Sigmoid colon (tissue), 7 donors: Measurements from ENCODE around the gene FBXL19. TPM values are rescaled to one million over a fixed set of nuclear protein-coding genes. Genes with fewer than 3 reads are reported as not detected.

ENCODE experiments used
- DNase-seq: peaks from one replicate; pipeline ENCODE4 v3.0.0-alpha.2; 2019
- H3K27ac ChIP-seq, 4 donors: fragments of 200-600 bp; sonication (generic); one replicate each; pipeline ENCODE4 v1.5.1; 2016 to 2019; ENCODE audit warnings: mild to moderate bottlenecking in 1 of 4
- H3K27me3 ChIP-seq, 3 donors: fragments of 200-600 bp; sonication (generic); one replicate each; pipeline ENCODE4 v1.5.1; 2019; ENCODE audit warnings: mild to moderate bottlenecking in 1 of 3
- H3K36me3 ChIP-seq, 4 donors: fragments of 200-600 bp; sonication (generic); one replicate each; pipeline ENCODE4 v1.5.1; 2016 to 2019
- H3K4me1 ChIP-seq, 4 donors: fragments of 200-600 bp; sonication (generic); one replicate each; pipeline ENCODE4 v1.5.1; 2017 to 2019
- H3K4me3 ChIP-seq, 4 donors: fragments of 200-600 bp; sonication (generic); one replicate each; pipeline ENCODE4 v1.5.1; 2017 to 2019; ENCODE audit warnings: mild to moderate bottlenecking in 2 of 4, moderate library complexity in 1 of 4
- H3K9me3 ChIP-seq, 4 donors: fragments of 200-600 bp in 3 of 4; sonication (generic) in 3 of 4; one replicate each; pipeline versions ENCODE4 v1.5.1 to v1.6.1; 2013 to 2019
- CTCF ChIP-seq, 4 experiments: fragments of 450-650 bp in 3 of 4; fragments of 200-600 bp in 1 of 4; IDR thresholded peaks; one replicate each; pipeline ENCODE4 v1.5.1; 2016 to 2019; ENCODE audit warnings: antibody characterized with exemption in 4 of 4, mild to moderate bottlenecking in 3 of 4, moderate library complexity in 2 of 4
- EP300 ChIP-seq, 4 donors: sonication (generic); formaldehyde crosslinking; IDR thresholded peaks; one replicate each; pipeline ENCODE4 v1.6.1; 2017; ENCODE audit warnings: antibody characterized with exemption in 4 of 4
- POLR2A ChIP-seq, 2 donors: fragments of 450-650 bp; IDR thresholded peaks; one replicate each; pipeline ENCODE4 v1.6.1; 2016; ENCODE audit warnings: antibody characterized with exemption in 2 of 2, mild to moderate bottlenecking in 2 of 2, moderate library complexity in 2 of 2
- POLR2AphosphoS5 ChIP-seq, 4 donors: sonication (generic); formaldehyde crosslinking; IDR thresholded peaks; one replicate each; pipeline ENCODE4 v1.6.1; 2017; ENCODE audit warnings: antibody characterized with exemption in 4 of 4
- WGBS, 2 donors: extraction: QIAGEN DNeasy Blood & Tissue Kit; methylation state at CpG; one replicate each; pipeline ENCODE4 v1.1.7; 2013; 5-methylcytosine and 5-hydroxymethylcytosine counted together
- intact Hi-C: fragments of 100-400 bp; cut with DNase I; formaldehyde crosslinking; loops from one replicate; pipeline ENCODE4 v1.15.1; 2023
- polyA plus RNA-seq, 3 donors: library from polyadenylated mRNA; stranded (reverse); fragments of 200-250 nt; gene quantifications; one replicate each; pipeline ENCODE4 v1.2.3, GENCODE V29; 2013
- small RNA-seq, 3 donors: library from RNA; depleted of rRNA; stranded (forward); fragments of <200 nt; gene quantifications; one replicate each; pipeline ENCODE3, GENCODE V24; 2016
- total RNA-seq, 4 donors: library from RNA; depleted of rRNA; stranded (reverse); fragments of >200 nt; gene quantifications; one replicate each; pipeline ENCODE4 v1.1.0, GENCODE V29; 2016
- donor health status: healthy with polysubstance abuse.
- donor health status: Bipolar disorder and iron deficiency.
- donor health status: healthy.

The FBXL19 gene
- total and polyA plus RNA-seq, 7 donors: 3.0 to 32.7 (median 10.3) TPM

GRCh38 chr16:30996985-30997724 is 73.8 kb downstream of the FBXL19 start:
- peak overlapping the region; percentile 49 to 66 (median 59) for H3K4me3 ChIP-seq
- no peaks in the 10 kb centered on the region for H3K9me3 ChIP-seq
- TF ChIP-seq POLR2AphosphoS5 (IDR thresholded peaks at IDR 0.05) (peak; percentile 80 to 87 (median 82)), POLR2A (IDR thresholded peaks at IDR 0.05) (peak in 1 of 2 donors; percentile 33), EP300 (IDR thresholded peaks at IDR 0.05) (no peak), CTCF (IDR thresholded peaks at IDR 0.05) (no peak)
- no peaks in the 10 kb centered on the region for H3K27me3 ChIP-seq
- H3K4me1 ChIP-seq: peaks cover 0 to 19% (median 13%) of the 10 kb centered on the region in 4 donors
- 2 to 3% methylated on average over 60 of the region's 60 CpGs for WGBS, 2 donors
- H3K27ac ChIP-seq: peak overlapping the region; percentile 81 to 87 (median 87)
- peak; percentile 95 for DNase-seq
- H3K36me3 ChIP-seq: no peaks in the 10 kb centered on the region
- intact Hi-C loops: loop anchor here (1.0 to 5.0 kb wide), 3 partner anchors 35 to 145 kb away; partner anchors contain the start of genes ZNF646 and ZNF668

GRCh38 chr16:30997725-30998711 is 74.6 kb downstream of the FBXL19 start:
- TF ChIP-seq CTCF (IDR thresholded peaks at IDR 0.05): no peak
- no peak for TF ChIP-seq EP300 (IDR thresholded peaks at IDR 0.05)
- TF ChIP-seq POLR2A (IDR thresholded peaks at IDR 0.05): no peak
- H3K27ac ChIP-seq: peak overlapping the region; percentile 81 to 87 (median 87)
- no peaks in the 10 kb centered on the region for H3K36me3 ChIP-seq
- H3K27me3 ChIP-seq: no peaks in the 10 kb centered on the region
- peak overlapping the region; percentile 49 to 66 (median 59) for H3K4me3 ChIP-seq
- WGBS, 2 donors: 58 to 73% methylated on average over 21 of the region's 21 CpGs
- peaks cover 0 to 19% (median 13%) of the 10 kb centered on the region in 4 donors for H3K4me1 ChIP-seq
- intact Hi-C loops: loop anchor here (1.0 to 5.0 kb wide), 3 partner anchors 34 to 144 kb away; partner anchors contain the start of genes ZNF646 and ZNF668
- no peak for DNase-seq
- no peaks in the 10 kb centered on the region for H3K9me3 ChIP-seq

Small RNA genes within 50 kb of the gene (small RNA-seq; reads per million reads assigned to genes)
- gene AC135048.1 (0 reads per million in 3 donors), gene MIR4519 (0 reads per million in 3 donors), gene MIR762 (0 reads per million in 3 donors)

Other genes with a start within 250 kb of the FBXL19 start
- 10 to 100 TPM; 13.2 to 39.1 (median 23.4) TPM for gene SRCAP, start 224.4 kb upstream of the FBXL19 start, total RNA-seq
- gene SRCAP, start 224.4 kb upstream of the FBXL19 start, polyA plus RNA-seq: 10 to 100 TPM in 1 of 3 donors, 1 to 10 TPM in 2; 2.4 to 37.3 (median 9.0) TPM
- 10 to 100 TPM; 20.1 to 28.5 (median 23.7) TPM for gene PHKG2, start 175.1 kb upstream of the FBXL19 start, total RNA-seq
- 10 to 100 TPM; 19.2 to 45.0 (median 23.8) TPM for gene PHKG2, start 175.1 kb upstream of the FBXL19 start, polyA plus RNA-seq
- gene CFAP119, start 161.5 kb upstream of the FBXL19 start, total RNA-seq: 1 to 10 TPM in 3 of 4 donors, under 1 TPM in 1; 0.82 to 2.8 (median 1.7) TPM
- gene CFAP119, start 161.5 kb upstream of the FBXL19 start, polyA plus RNA-seq: 10 to 100 TPM in 1 of 3 donors, 1 to 10 TPM in 1, not detected in 1; 3.7 to 11.9 TPM
- 10 to 100 TPM; 48.1 to 53.9 (median 49.6) TPM for gene RNF40, start 161.2 kb upstream of the FBXL19 start, total RNA-seq
- gene RNF40, start 161.2 kb upstream of the FBXL19 start, polyA plus RNA-seq: 10 to 100 TPM; 34.8 to 79.3 (median 48.6) TPM
- gene ZNF629, start 136.4 kb upstream of the FBXL19 start, total RNA-seq: 10 to 100 TPM in 2 of 4 donors, 1 to 10 TPM in 2; 8.4 to 12.1 (median 10.3) TPM
- gene ZNF629, start 136.4 kb upstream of the FBXL19 start, polyA plus RNA-seq: 1 to 10 TPM; 3.0 to 6.9 (median 3.5) TPM
- 10 to 100 TPM; 45.7 to 63.1 (median 55.2) TPM for gene BCL7C, start 29.5 kb upstream of the FBXL19 start, total RNA-seq
- 10 to 100 TPM; 27.9 to 42.0 (median 30.7) TPM for gene BCL7C, start 29.5 kb upstream of the FBXL19 start, polyA plus RNA-seq
- gene CTF1, start 27.0 kb upstream of the FBXL19 start, total RNA-seq: 1 to 10 TPM; 2.3 to 6.9 (median 4.9) TPM
- 1 to 10 TPM in 2 of 3 donors, under 1 TPM in 1; 0.46 to 3.6 (median 1.5) TPM for gene CTF1, start 27.0 kb upstream of the FBXL19 start, polyA plus RNA-seq
- gene ORAI3, start 25.5 kb downstream of the FBXL19 start, total RNA-seq: 10 to 100 TPM; 33.3 to 43.3 (median 40.5) TPM
- 10 to 100 TPM in 2 of 3 donors, 1 to 10 TPM in 1; 8.6 to 16.1 (median 15.6) TPM for gene ORAI3, start 25.5 kb downstream of the FBXL19 start, polyA plus RNA-seq
- gene SETD1A, start 34.2 kb downstream of the FBXL19 start, total RNA-seq: 10 to 100 TPM in 1 of 4 donors, 1 to 10 TPM in 3; 5.0 to 16.0 (median 7.1) TPM
- 10 to 100 TPM in 1 of 3 donors, 1 to 10 TPM in 2; 2.4 to 13.1 (median 3.2) TPM for gene SETD1A, start 34.2 kb downstream of the FBXL19 start, polyA plus RNA-seq
- gene HSD3B7, start 61.6 kb downstream of the FBXL19 start, total RNA-seq: 10 to 100 TPM; 14.6 to 16.1 (median 15.5) TPM
- gene HSD3B7, start 61.6 kb downstream of the FBXL19 start, polyA plus RNA-seq: 10 to 100 TPM in 2 of 3 donors, 1 to 10 TPM in 1; 9.0 to 36.1 (median 13.6) TPM
- 1 to 10 TPM in 2 of 4 donors, under 1 TPM in 2; 0.71 to 4.4 (median 2.3) TPM for gene STX1B, start 87.1 kb downstream of the FBXL19 start, total RNA-seq
- 1 to 10 TPM in 1 of 3 donors, under 1 TPM in 1, not detected in 1; 0.60 to 1.2 TPM for gene STX1B, start 87.1 kb downstream of the FBXL19 start, polyA plus RNA-seq
- gene STX4, start 110.0 kb downstream of the FBXL19 start, total RNA-seq: 10 to 100 TPM; 23.9 to 56.5 (median 37.4) TPM
- 10 to 100 TPM; 47.2 to 76.3 (median 55.3) TPM for gene STX4, start 110.0 kb downstream of the FBXL19 start, polyA plus RNA-seq
- gene ZNF668, start 150.7 kb downstream of the FBXL19 start, total RNA-seq: 10 to 100 TPM in 1 of 4 donors, 1 to 10 TPM in 3; 5.2 to 12.5 (median 7.7) TPM
- gene ZNF668, start 150.7 kb downstream of the FBXL19 start, polyA plus RNA-seq: 10 to 100 TPM in 1 of 3 donors, 1 to 10 TPM in 2; 4.8 to 11.7 (median 4.9) TPM
- gene ZNF646, start 150.8 kb downstream of the FBXL19 start, total RNA-seq: 10 to 100 TPM in 1 of 4 donors, 1 to 10 TPM in 3; 8.3 to 12.2 (median 8.8) TPM
- gene ZNF646, start 150.8 kb downstream of the FBXL19 start, polyA plus RNA-seq: 10 to 100 TPM in 1 of 3 donors, 1 to 10 TPM in 2; 1.8 to 15.0 (median 4.9) TPM
- 1 to 10 TPM; 1.1 to 9.1 (median 2.6) TPM for gene PRSS53, start 165.4 kb downstream of the FBXL19 start, total RNA-seq
- 1 to 10 TPM in 1 of 3 donors, not detected in 2; 2.0 TPM for gene PRSS53, start 165.4 kb downstream of the FBXL19 start, polyA plus RNA-seq
- 100 to 1,000 TPM; 107 to 165 (median 116) TPM for gene VKORC1, start 171.2 kb downstream of the FBXL19 start, total RNA-seq
- gene VKORC1, start 171.2 kb downstream of the FBXL19 start, polyA plus RNA-seq: 10 to 100 TPM; 30.5 to 66.5 (median 45.6) TPM
- 10 to 100 TPM; 29.5 to 42.7 (median 33.7) TPM for gene BCKDK, start 184.8 kb downstream of the FBXL19 start, total RNA-seq
- gene BCKDK, start 184.8 kb downstream of the FBXL19 start, polyA plus RNA-seq: 10 to 100 TPM; 21.6 to 33.2 (median 32.1) TPM
- gene KAT8, start 194.1 kb downstream of the FBXL19 start, total RNA-seq: 10 to 100 TPM; 57.1 to 65.7 (median 62.5) TPM
- gene KAT8, start 194.1 kb downstream of the FBXL19 start, polyA plus RNA-seq: 10 to 100 TPM; 31.2 to 54.0 (median 38.8) TPM
- 1 to 10 TPM in 2 of 4 donors, under 1 TPM in 1, not detected in 1; 0.16 to 3.2 (median 1.1) TPM for gene PRSS8, start 212.2 kb downstream of the FBXL19 start, total RNA-seq
- 100 to 1,000 TPM in 1 of 3 donors, 10 to 100 TPM in 2; 54.7 to 342 (median 84.4) TPM for gene PRSS8, start 212.2 kb downstream of the FBXL19 start, polyA plus RNA-seq
- 1 to 10 TPM in 3 of 4 donors, under 1 TPM in 1; 0.83 to 7.3 (median 3.7) TPM for gene PRSS36, start 226.5 kb downstream of the FBXL19 start, total RNA-seq
- gene PRSS36, start 226.5 kb downstream of the FBXL19 start, polyA plus RNA-seq: 10 to 100 TPM in 1 of 3 donors, 1 to 10 TPM in 2; 4.7 to 10.2 (median 7.6) TPM